ENCODE measurements around the gene RBM11. TPM values are rescaled to one million over a fixed set of nuclear protein-coding genes. Genes with fewer than 3 reads are reported as not detected.

RBM11 gene
- total RNA-seq, 2 donors from 2014 or later: 5.4 to 13.5 TPM

DNA sequence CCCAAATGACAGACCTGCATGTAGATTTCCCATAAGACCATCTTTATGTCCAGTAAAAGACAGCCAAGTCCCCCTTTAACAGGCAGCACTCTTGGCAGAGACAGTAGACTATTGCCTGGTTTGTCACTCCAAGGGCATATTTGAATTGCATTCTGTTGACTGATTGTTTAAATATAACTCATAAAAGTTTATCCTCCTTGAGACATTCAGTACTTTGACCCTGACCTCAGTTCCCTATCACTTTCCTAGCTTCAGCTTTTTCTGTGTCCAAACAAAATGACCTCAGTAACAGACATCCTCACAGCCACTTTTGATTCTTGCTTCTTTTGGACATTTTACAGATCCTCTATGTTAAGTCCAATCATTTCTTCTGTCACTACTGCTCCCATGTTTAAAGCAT lies 51.1 kb downstream of the RBM11 start:
- H3K36me3 ChIP-seq (ENCODE audit: control insufficient read depth, insufficient read depth, low read length): no peaks in the 10 kb centered on the region
- H3K4me1 ChIP-seq (ENCODE audit: control insufficient read depth, insufficient read depth, low read length): no peaks in the 10 kb centered on the region
- H3K9ac ChIP-seq (ENCODE audit: extremely low read depth, low read length, poor library complexity, severe bottlenecking): no peak overlapping the region
- H3K4me3 ChIP-seq (ENCODE audit: low read length): no peak overlapping the region
- no peak overlapping the region for H3K27ac ChIP-seq (ENCODE audit: low read depth, low read length)
- DNase-seq: no peak
- Mint-ChIP-seq H3K4me1 (no peaks in the 10 kb centered on the region), H3K27ac (no peak overlapping the region), H3K36me3 (ENCODE audit: low read depth) (no peaks in the 10 kb centered on the region), H3K27me3 (ENCODE audit: insufficient read depth) (peaks cover 2% of the 10 kb centered on the region), H3K9me3 (no peaks in the 10 kb centered on the region), H3K4me3 (no peak overlapping the region)
- no peaks in the 10 kb centered on the region for H3K9me3 ChIP-seq (ENCODE audit: control insufficient read depth, low read length)
- TF ChIP-seq, protein P1, sequence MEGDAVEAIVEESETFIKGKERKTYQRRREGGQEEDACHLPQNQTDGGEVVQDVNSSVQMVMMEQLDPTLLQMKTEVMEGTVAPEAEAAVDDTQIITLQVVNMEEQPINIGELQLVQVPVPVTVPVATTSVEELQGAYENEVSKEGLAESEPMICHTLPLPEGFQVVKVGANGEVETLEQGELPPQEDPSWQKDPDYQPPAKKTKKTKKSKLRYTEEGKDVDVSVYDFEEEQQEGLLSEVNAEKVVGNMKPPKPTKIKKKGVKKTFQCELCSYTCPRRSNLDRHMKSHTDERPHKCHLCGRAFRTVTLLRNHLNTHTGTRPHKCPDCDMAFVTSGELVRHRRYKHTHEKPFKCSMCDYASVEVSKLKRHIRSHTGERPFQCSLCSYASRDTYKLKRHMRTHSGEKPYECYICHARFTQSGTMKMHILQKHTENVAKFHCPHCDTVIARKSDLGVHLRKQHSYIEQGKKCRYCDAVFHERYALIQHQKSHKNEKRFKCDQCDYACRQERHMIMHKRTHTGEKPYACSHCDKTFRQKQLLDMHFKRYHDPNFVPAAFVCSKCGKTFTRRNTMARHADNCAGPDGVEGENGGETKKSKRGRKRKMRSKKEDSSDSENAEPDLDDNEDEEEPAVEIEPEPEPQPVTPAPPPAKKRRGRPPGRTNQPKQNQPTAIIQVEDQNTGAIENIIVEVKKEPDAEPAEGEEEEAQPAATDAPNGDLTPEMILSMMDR (conservative IDR thresholded peaks at IDR 0.05): no peak
- no peaks in the 10 kb centered on the region for H3K27me3 ChIP-seq (ENCODE audit: control insufficient read depth, insufficient read depth, low read length, poor library complexity, severe bottlenecking)

GRCh38 chr21:14270631-14271030 lies 54.7 kb downstream of the RBM11 start:
- Histone ChIP-seq H3K27ac (ENCODE audit: low read depth, low read length) (no peak overlapping the region), H3K4me3 (ENCODE audit: low read length) (no peak overlapping the region), H3K9ac (ENCODE audit: extremely low read depth, low read length, poor library complexity, severe bottlenecking) (no peak overlapping the region), H3K9me3 (ENCODE audit: control insufficient read depth, low read length) (no peaks in the 10 kb centered on the region), H3K27me3 (ENCODE audit: control insufficient read depth, insufficient read depth, low read length, poor library complexity, severe bottlenecking) (no peaks in the 10 kb centered on the region), H3K4me1 (ENCODE audit: control insufficient read depth, insufficient read depth, low read length) (no peaks in the 10 kb centered on the region), H3K36me3 (ENCODE audit: control insufficient read depth, insufficient read depth, low read length) (no peaks in the 10 kb centered on the region)
- Mint-ChIP-seq H3K27ac (no peak overlapping the region), H3K4me3 (no peak overlapping the region), H3K36me3 (ENCODE audit: low read depth) (no peaks in the 10 kb centered on the region), H3K4me1 (peaks cover 3% of the 10 kb centered on the region), H3K27me3 (ENCODE audit: insufficient read depth) (peaks cover 26% of the 10 kb centered on the region), H3K9me3 (no peaks in the 10 kb centered on the region)
- TF ChIP-seq, protein P1 (conservative IDR thresholded peaks at IDR 0.05): no peak
- WGBS, 2 experiments (ENCODE audit: insufficient coverage in 1 of 2, insufficient read length in 1 of 2): 82% methylated on average over 2 of the region's 2 CpGs; no CpG with 5 or more reads in 1 of the 2 experiments
- no peak for DNase-seq

GRCh38 chr21:14271053-14271452 lies 55.1 kb downstream of the RBM11 start:
- 80 to 94% methylated on average over 2 to 3 of the region's 3 CpGs for WGBS, 2 experiments (ENCODE audit: insufficient coverage in 1 of 2, insufficient read length in 1 of 2)
- H3K4me3 Mint-ChIP-seq: no peak overlapping the region
- no peak overlapping the region for H3K9ac ChIP-seq (ENCODE audit: extremely low read depth, low read length, poor library complexity, severe bottlenecking)
- no peak overlapping the region for H3K4me3 ChIP-seq (ENCODE audit: low read length)
- no peak for DNase-seq
- no peaks in the 10 kb centered on the region for H3K27me3 ChIP-seq (ENCODE audit: control insufficient read depth, insufficient read depth, low read length, poor library complexity, severe bottlenecking)
- no peaks in the 10 kb centered on the region for H3K9me3 Mint-ChIP-seq
- H3K27ac Mint-ChIP-seq: no peak overlapping the region
- H3K9me3 ChIP-seq (ENCODE audit: control insufficient read depth, low read length): no peaks in the 10 kb centered on the region
- TF ChIP-seq, protein P1 (conservative IDR thresholded peaks at IDR 0.05): no peak
- no peaks in the 10 kb centered on the region for H3K36me3 ChIP-seq (ENCODE audit: control insufficient read depth, insufficient read depth, low read length)
- H3K4me1 Mint-ChIP-seq: peaks cover 3% of the 10 kb centered on the region
- peaks cover 26% of the 10 kb centered on the region for H3K27me3 Mint-ChIP-seq (ENCODE audit: insufficient read depth)
- no peaks in the 10 kb centered on the region for H3K4me1 ChIP-seq (ENCODE audit: control insufficient read depth, insufficient read depth, low read length)
- no peaks in the 10 kb centered on the region for H3K36me3 Mint-ChIP-seq (ENCODE audit: low read depth)
- no peak overlapping the region for H3K27ac ChIP-seq (ENCODE audit: low read depth, low read length)

Data from endodermal cell (in vitro differentiated cells).